ENCODE data around the gene DEPDC5.

- TF ChIP-seq, protein P1, sequence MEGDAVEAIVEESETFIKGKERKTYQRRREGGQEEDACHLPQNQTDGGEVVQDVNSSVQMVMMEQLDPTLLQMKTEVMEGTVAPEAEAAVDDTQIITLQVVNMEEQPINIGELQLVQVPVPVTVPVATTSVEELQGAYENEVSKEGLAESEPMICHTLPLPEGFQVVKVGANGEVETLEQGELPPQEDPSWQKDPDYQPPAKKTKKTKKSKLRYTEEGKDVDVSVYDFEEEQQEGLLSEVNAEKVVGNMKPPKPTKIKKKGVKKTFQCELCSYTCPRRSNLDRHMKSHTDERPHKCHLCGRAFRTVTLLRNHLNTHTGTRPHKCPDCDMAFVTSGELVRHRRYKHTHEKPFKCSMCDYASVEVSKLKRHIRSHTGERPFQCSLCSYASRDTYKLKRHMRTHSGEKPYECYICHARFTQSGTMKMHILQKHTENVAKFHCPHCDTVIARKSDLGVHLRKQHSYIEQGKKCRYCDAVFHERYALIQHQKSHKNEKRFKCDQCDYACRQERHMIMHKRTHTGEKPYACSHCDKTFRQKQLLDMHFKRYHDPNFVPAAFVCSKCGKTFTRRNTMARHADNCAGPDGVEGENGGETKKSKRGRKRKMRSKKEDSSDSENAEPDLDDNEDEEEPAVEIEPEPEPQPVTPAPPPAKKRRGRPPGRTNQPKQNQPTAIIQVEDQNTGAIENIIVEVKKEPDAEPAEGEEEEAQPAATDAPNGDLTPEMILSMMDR (IDR thresholded peaks at IDR 0.05) = no peak
- TF ChIP-seq POLR2A (IDR thresholded peaks at IDR 0.05) = no peak
Measured at GRCh38 chr22:31899669-31900068, 145.8 kb downstream of the DEPDC5 start.

Data from Peyer's patch (tissue), 4 donors.